ENCODE measurements around the gene LMF2.

Gene LMF2

GRCh38 chr22:50477923-50478322, 29.6 kb downstream of the LMF2 start:
- Histone ChIP-seq H3K9me3 (ENCODE audit: control insufficient read depth, insufficient read depth, low read depth, low read length) (no peaks in the 10 kb centered on the region), H3K36me3 (ENCODE audit: control insufficient read depth in 2 of 2, insufficient read depth in 1 of 2, low read length in 2 of 2) (peaks cover 2 to 8% of the 10 kb centered on the region in 2 experiments; a peak in 2 of 3 replicates), H3K4me1 (ENCODE audit: control insufficient read depth, insufficient read depth, low read length) (peaks cover 11% of the 10 kb centered on the region), H3K4me3 (ENCODE audit: low read depth, low read length) (no peak overlapping the region), H3K27ac (ENCODE audit: extremely low read depth, low read depth, low read length) (no peak overlapping the region)
- POLR2A ChIA-PET: no interaction called here
- TF ChIP-seq SP2 (tag by site-specific recombination; IDR thresholded peaks at IDR 0.05) (0 out of 2 replicates have a peak, but pooled peaks have one; percentile 9), IKZF3 (tag by site-specific recombination; IDR thresholded peaks at IDR 0.05) (no peak), ZNF335 (tag by site-specific recombination; conservative IDR thresholded peaks at IDR 0.05) (0 out of 2 replicates have a peak, but pooled peaks have one; percentile 22)
- CTCF ChIA-PET: interaction anchor here (2.4 kb wide), 1 partner anchor 20 kb away, joined by 12 read pairs; no protein-coding TSS in a partner anchor

GRCh38 chr22:50476868-50477267, 30.6 kb downstream of the LMF2 start:
- TF ChIP-seq SALL2 (tag by site-specific recombination; IDR thresholded peaks at IDR 0.05; ENCODE audit: borderline replicate concordance) (no peak), ZBTB17 (tag by site-specific recombination; IDR thresholded peaks at IDR 0.05) (peak; percentile 46), ZNF830 (tag by site-specific recombination; IDR thresholded peaks at IDR 0.05; ENCODE audit: low read depth) (no peak), ZFP37 (tag by site-specific recombination; IDR thresholded peaks at IDR 0.05) (no peak), ZNF302 (tag by site-specific recombination; IDR thresholded peaks at IDR 0.05; ENCODE audit: low read depth) (no peak), ZBTB48 (tag by site-specific recombination; IDR thresholded peaks at IDR 0.05) (peak; percentile 92), ZNF555 (tag by site-specific recombination; conservative IDR thresholded peaks at IDR 0.05) (no peak), ZBTB20 (tag by site-specific recombination; IDR thresholded peaks at IDR 0.05) (peak; percentile 57), ZNF426 (tag by site-specific recombination; IDR thresholded peaks at IDR 0.05) (no peak), PRDM10 (tag by site-specific recombination; IDR thresholded peaks at IDR 0.05) (peak; percentile 87), ZBTB8A (tag by site-specific recombination; IDR thresholded peaks at IDR 0.05) (0 out of 2 replicates have a peak, but pooled peaks have one; percentile 13)
- H3K36me3 ChIP-seq (ENCODE audit: control insufficient read depth in 2 of 2, insufficient read depth in 1 of 2, low read length in 2 of 2): peaks cover 4 to 19% of the 10 kb centered on the region in 2 experiments; a peak in 2 of 3 replicates
- H3K9me3 ChIP-seq (ENCODE audit: control insufficient read depth, insufficient read depth, low read depth, low read length): no peaks in the 10 kb centered on the region
- peaks cover 11% of the 10 kb centered on the region for H3K4me1 ChIP-seq (ENCODE audit: control insufficient read depth, insufficient read depth, low read length)
- no peak overlapping the region for H3K4me3 ChIP-seq (ENCODE audit: low read depth, low read length)
- ChIA-PET CTCF (interaction anchor here (0.6 kb wide), 1 partner anchor 25 kb away, joined by 4 read pairs; no protein-coding TSS in a partner anchor), POLR2A (interaction anchor here (1.3 to 1.5 kb wide), 2 partner anchors 31 to 49 kb away, joined by 3 to 5 read pairs; partner anchors contain the start of genes LMF2, NCAPH2 and SCO2)
- H3K27ac ChIP-seq (ENCODE audit: extremely low read depth, low read depth, low read length): peak overlapping the region; percentile 25

GRCh38 chr22:50475652-50476002, 31.9 kb downstream of the LMF2 start:
- TF ChIP-seq YY1 (tag by site-specific recombination; IDR thresholded peaks at IDR 0.05): no peak
- TF ChIP-seq ZBTB17 (tag by site-specific recombination; IDR thresholded peaks at IDR 0.05): peak; percentile 49; the same call in 1 of the 2 replicates
- TF ChIP-seq ZIC2 (tag by site-specific recombination; IDR thresholded peaks at IDR 0.05): peak; percentile 88
- ChIA-PET CTCF (no interaction called here), POLR2A (interaction anchor here (0.9 to 1.2 kb wide), 4 partner anchors 21 to 50 kb away, joined by 3 read pairs; partner anchors contain the start of genes LMF2, NCAPH2 and SCO2)
- Histone ChIP-seq H3K27ac (ENCODE audit: extremely low read depth, low read depth, low read length) (peak overlapping the region; percentile 87; the same call in 1 of the 2 replicates), H3K36me3 (ENCODE audit: control insufficient read depth in 2 of 2, insufficient read depth in 1 of 2, low read length in 2 of 2) (peaks cover 4 to 31% of the 10 kb centered on the region in 2 experiments; a peak in 2 of 3 replicates), H3K4me1 (ENCODE audit: control insufficient read depth, insufficient read depth, low read length) (peaks cover 17% of the 10 kb centered on the region), H3K9me3 (ENCODE audit: control insufficient read depth, insufficient read depth, low read depth, low read length) (no peaks in the 10 kb centered on the region), H3K4me3 (ENCODE audit: low read depth, low read length) (no peak overlapping the region)
